DOHH2 (cell line): ENCODE measurements around the gene COL12A1.

Source experiments
- CTCF ChIP-seq: fragments of 200-600 bp; sonication (generic); IDR thresholded peaks from one replicate; pipeline ENCODE4 v1.5.1; 2014; ENCODE audit warnings: antibody characterized with exemption, mild to moderate bottlenecking, low read depth, low read length; ENCODE audit not compliant: poor library complexity, severe bottlenecking
- EZH2phosphoT487 ChIP-seq: fragments of 200-600 bp; sonication (generic); IDR thresholded peaks from 2 replicates; pipeline ENCODE4 v1.6.1; 2017; ENCODE audit warnings: borderline replicate concordance, mild to moderate bottlenecking, antibody characterized with exemption, low read length, moderate library complexity, mixed read lengths

- no peak for TF ChIP-seq CTCF
- no peak for TF ChIP-seq EZH2phosphoT487
These were observed 111.1 kb downstream of the COL12A1 start for GRCh38 chr6:75094614-75095200.
